T-helper 1 cell treated with Interleukin-12 subunit alpha and Interleukin-12 subunit beta and Interleukin-4 antibody, amounts not matched to agents 30 ng/mL and 1 ng/mL, for 36 hours (primary cell): Measurements from ENCODE around the gene DTD2. TPM values are rescaled to one million over a fixed set of nuclear protein-coding genes. Genes with fewer than 3 reads are reported as not detected.
"Not testable (repeated sequence)": the region's sequence is repeated elsewhere in the genome, so short reads cannot be mapped to it uniquely, and the experiment has no call there.

Experiments
- intact Hi-C: fragments of 100-400 bp; cut with micrococcal nuclease; formaldehyde crosslinking; loops from one replicate; pipeline ENCODE4 v1.15.1; 2024
- total RNA-seq: library from RNA; stranded (reverse); gene quantifications from 2 replicates; pipeline ENCODE4 v1.2.3, GENCODE V29; 2022

The DTD2 gene
- 17.0 and 17.7 TPM in 2 replicates for total RNA-seq

GRCh38 chr14:31456841-31457664 lies at the start of gene DTD2:
Gene DTD2 (minus strand): TSS chr14:31457506. CDS start chr14:31457393, 113 bp downstream.
- intact Hi-C loops: loop anchor here (1.0 to 5.0 kb wide), 13 partner anchors 37 to 1105 kb away; partner anchors contain the start of genes G2E3, HEATR5A, NUBPL and RNU6-8

- intact Hi-C loops: no loop called here
Observed at GRCh38 chr14:31505411-31505810, 48.1 kb upstream of the DTD2 start.

GRCh38 chr14:31501870-31502269 lies 44.6 kb upstream of the DTD2 start:
- intact Hi-C loops: no loop called here

GRCh38 chr14:31492759-31493498 lies 35.6 kb upstream of the DTD2 start:
- intact Hi-C loops: no loop called here

- intact Hi-C loops: no loop called here
Observed at GRCh38 chr14:31489691-31490090, 32.4 kb upstream of the DTD2 start.

GRCh38 chr14:31487886-31488285 lies 30.6 kb upstream of the DTD2 start, which contains the start of gene GPR33:
Gene GPR33 (minus strand): TSS chr14:31488039. CDS start chr14:31483965, 4,074 bp downstream.
- intact Hi-C loops: no loop called here

GRCh38 chr14:31486764-31487163 lies 29.5 kb upstream of the DTD2 start:
- intact Hi-C loops: no loop called here

- intact Hi-C loops: no loop called here
Observed at GRCh38 chr14:31484754-31485153, 27.4 kb upstream of the DTD2 start.

GRCh38 chr14:31480156-31480555 lies 22.9 kb upstream of the DTD2 start:
- intact Hi-C loops: no loop called here

- intact Hi-C loops: no loop called here
Observed at GRCh38 chr14:31479027-31479426, 21.7 kb upstream of the DTD2 start.

- intact Hi-C loops: no loop called here
Observed at GRCh38 chr14:31477248-31477647, 19.9 kb upstream of the DTD2 start.

- intact Hi-C loops: no loop called here
Observed at GRCh38 chr14:31476131-31476866, 19.0 kb upstream of the DTD2 start.

- intact Hi-C loops: no loop called here
Observed at GRCh38 chr14:31466554-31466953, 9.2 kb upstream of the DTD2 start.

GRCh38 chr14:31465111-31465510 lies 7.8 kb upstream of the DTD2 start:
- intact Hi-C loops: no loop called here

GRCh38 chr14:31462450-31462849 lies 5.1 kb upstream of the DTD2 start:
- intact Hi-C loops: not testable (repeated sequence)

GRCh38 chr14:31461545-31461944 lies 4.2 kb upstream of the DTD2 start:
- intact Hi-C loops: no loop called here

GRCh38 chr14:31457665-31458659 lies 656 bp upstream of the DTD2 start:
- intact Hi-C loops: loop anchor here (1.0 to 5.0 kb wide), 13 partner anchors 38 to 1104 kb away; partner anchors contain the start of genes G2E3, HEATR5A, NUBPL and RNU6-8

GRCh38 chr14:31449971-31450610 lies 7.2 kb downstream of the DTD2 start:
- intact Hi-C loops: loop anchor here (1.0 to 5.0 kb wide), 3 partner anchors 43 to 180 kb away; no protein-coding TSS in a partner anchor

GRCh38 chr14:31449136-31449535 lies 8.2 kb downstream of the DTD2 start:
- intact Hi-C loops: loop anchor here (5.0 kb wide), 1 partner anchor 42 kb away; no protein-coding TSS in a partner anchor
